WI38 (cell line): Measurements from ENCODE around the gene CCL28.
"Not testable (repeated sequence)": the region's sequence is repeated elsewhere in the genome, so short reads cannot be mapped to it uniquely, and the experiment has no call there.

Experiments used
- H3K4me3 ChIP-seq: 2 replicates; pipeline ENCODE4 v1.5.1; 2011; ENCODE audit warnings: low read depth, mild to moderate bottlenecking, control low read depth, low read length
- CTCF ChIP-seq: IDR thresholded peaks from 2 replicates; pipeline ENCODE4 v1.5.1; 2012; ENCODE audit warnings: low read depth, mild to moderate bottlenecking, control low read depth, low read length

CCL28 gene

DNA sequence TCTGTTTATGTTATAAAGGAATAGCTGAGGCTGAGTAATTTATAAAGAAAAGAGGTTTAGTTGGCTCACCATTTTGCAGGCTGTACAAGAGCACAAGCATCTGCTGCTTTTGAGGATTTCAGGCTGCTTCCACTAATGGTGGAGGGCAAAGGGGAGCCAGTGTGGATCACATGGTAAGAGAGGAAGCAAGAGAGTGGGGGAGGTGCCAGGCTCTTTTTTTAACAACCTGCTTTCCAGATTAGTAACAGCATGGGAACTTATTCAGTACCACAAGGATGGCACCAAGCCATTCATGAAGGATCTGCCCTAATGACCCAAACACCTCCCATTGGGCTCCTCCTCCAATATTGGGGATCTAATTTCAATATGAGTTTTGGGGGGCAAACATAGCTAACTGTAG lies 40.4 kb downstream of the CCL28 start:
- no peak for TF ChIP-seq CTCF
- no peak overlapping the region for H3K4me3 ChIP-seq

GRCh38 chr5:43370352-43370751 lies 41.8 kb downstream of the CCL28 start:
- no peak overlapping the region for H3K4me3 ChIP-seq
- TF ChIP-seq CTCF = no peak

DNA sequence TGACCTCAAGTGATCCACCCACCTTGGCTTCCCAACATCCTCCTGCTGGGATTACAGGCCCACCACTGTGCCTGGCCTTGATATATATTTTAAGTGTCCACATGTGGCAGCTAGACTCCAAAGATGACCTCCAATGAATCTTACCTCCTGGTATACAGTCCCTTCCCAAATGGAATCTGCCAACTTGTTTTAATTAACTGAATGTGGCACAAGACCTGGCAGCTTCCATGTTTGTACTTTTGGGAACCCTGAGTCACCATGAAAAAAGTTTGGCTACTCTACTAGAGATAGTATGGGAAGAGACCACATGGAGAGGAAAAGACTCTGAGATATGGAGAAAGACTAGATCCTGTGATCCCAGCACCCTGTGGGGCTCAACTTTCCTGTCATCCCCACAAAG lies 42.5 kb downstream of the CCL28 start:
- TF ChIP-seq CTCF = no peak
- H3K4me3 ChIP-seq = no peak overlapping the region

DNA sequence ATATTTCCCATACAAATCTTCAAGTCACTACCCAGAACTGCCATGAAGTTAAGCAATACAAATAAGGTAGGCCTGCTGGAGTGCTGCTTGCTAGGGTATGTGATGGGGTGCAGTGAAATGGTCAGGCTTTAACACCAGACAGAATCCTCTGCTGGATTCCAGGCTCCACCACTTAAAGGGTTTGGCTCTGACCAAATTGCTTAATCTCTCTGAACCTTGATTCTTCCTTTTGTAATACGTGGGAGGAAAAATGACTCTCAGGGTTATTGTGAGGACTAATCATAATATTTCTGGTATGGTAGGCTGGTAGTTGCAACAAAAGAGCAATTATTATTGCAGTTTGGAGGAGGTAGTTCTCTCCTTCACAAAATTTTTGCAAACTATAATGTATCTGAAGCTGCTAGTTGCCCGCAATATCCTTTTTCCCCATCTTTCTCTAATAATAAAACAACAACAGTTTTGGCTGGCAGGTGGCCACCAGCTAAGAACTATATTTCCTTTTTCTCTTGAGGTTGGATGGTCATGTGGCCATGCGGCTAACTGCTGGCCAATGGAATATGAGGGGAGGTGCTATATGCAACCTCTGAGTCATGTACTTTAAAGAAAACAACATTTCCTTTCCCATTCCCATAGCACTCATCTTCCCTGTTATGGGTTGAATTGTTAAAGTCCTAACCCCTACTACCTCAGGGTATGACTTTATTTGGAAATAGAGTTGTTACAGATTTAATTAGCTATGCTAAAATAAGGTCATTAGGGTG lies 44.1 kb downstream of the CCL28 start:
- TF ChIP-seq CTCF = no peak
- no peak overlapping the region for H3K4me3 ChIP-seq

GRCh38 chr5:43367453-43367852 lies 44.7 kb downstream of the CCL28 start:
- no peak overlapping the region for H3K4me3 ChIP-seq
- TF ChIP-seq CTCF = no peak

DNA sequence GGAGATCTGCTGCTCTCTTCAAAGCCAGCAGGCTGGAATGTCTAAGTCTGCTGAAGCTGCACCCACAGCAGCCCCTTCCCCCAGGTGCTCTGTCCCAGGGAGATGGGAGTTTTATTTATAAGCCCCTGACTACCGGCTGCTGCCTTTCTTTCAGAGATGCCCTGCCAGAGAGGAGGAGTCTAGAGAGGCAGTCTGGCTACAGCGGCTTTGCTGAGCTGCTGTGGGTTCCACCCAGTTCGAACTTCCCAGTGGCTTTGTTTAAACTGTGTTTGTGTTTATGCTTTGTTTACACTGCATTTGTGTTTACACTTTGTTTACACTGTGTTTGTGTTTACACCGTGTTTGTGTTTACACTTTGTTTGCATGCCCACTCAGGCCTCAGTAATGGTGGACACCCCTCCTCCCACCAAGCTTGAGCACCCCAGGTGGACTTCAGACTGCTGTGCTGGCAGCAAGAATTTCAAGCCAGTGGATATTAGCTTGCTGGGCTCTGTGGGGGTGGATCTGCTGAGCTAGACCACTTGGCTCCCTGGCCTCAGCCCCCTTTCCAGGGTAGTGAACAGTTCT lies 45.4 kb downstream of the CCL28 start:
- not testable (repeated sequence) for H3K4me3 ChIP-seq

- not testable (repeated sequence) for H3K4me3 ChIP-seq
Measured at GRCh38 chr5:43365155-43365554, 47.0 kb downstream of the CCL28 start.

GRCh38 chr5:43363445-43364152 lies 48.6 kb downstream of the CCL28 start:
- H3K4me3 ChIP-seq = no peak overlapping the region
- TF ChIP-seq CTCF = no peak
